ENCODE measurements around the gene KIDINS220.
"Not testable (repeated sequence)": the region's sequence is repeated elsewhere in the genome, so short reads cannot be mapped to it uniquely, and the experiment has no call there.

The KIDINS220 gene

GRCh38 chr2:8754106-8754776, 83.2 kb downstream of the KIDINS220 start:
- DNase-seq (ENCODE audit: low read depth in 2 of 2): no peak

- no peak for DNase-seq (ENCODE audit: low read depth in 2 of 2)
Observed at GRCh38 chr2:8753609-8754008, 83.8 kb downstream of the KIDINS220 start.

- DNase-seq (ENCODE audit: low read depth in 2 of 2): no peak
Observed at GRCh38 chr2:8752385-8752784, 85.0 kb downstream of the KIDINS220 start.

DNA sequence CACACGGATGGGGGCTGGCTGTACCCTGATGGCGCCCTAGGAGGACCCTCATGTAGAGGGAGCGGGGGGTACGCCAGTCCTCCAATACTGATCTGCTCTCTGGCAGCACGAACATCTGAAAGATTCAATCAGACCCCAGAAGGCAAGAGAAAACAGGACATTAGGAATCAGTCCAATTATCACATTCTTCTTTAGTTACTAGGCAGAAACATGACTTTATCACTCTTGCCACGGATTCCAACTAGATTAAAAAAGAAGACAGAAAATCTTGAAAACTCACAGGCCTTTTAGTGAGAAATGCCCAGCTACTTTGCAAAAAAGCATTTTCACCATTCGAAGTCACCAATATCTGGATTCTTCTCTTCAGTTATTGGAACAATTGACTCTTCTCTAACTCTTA, 87.2 kb downstream of the KIDINS220 start:
- DNase-seq (ENCODE audit: low read depth in 2 of 2): no peak

GRCh38 chr2:8743261-8743660, 94.2 kb downstream of the KIDINS220 start:
- DNase-seq (ENCODE audit: low read depth in 2 of 2): no peak

DNA sequence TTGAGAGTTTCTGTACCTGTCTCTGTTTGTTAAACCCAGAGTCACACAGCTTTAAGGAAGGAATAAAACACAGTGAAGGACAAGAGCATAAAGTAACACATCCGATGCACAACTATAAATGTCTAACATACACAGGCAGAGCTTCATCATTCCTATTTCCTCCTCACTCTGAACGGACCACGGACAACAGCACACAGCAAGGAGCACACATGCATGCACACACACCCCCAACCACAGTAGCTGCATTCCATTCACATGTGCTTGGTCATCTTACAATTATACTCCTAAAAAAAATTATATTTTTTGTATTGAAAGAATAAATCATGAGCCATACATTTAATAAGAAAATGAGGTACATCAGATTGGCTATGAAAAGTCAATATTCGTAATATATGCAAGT, 97.3 kb downstream of the KIDINS220 start:
- DNase-seq (ENCODE audit: low read depth in 2 of 2): no peak

DNA sequence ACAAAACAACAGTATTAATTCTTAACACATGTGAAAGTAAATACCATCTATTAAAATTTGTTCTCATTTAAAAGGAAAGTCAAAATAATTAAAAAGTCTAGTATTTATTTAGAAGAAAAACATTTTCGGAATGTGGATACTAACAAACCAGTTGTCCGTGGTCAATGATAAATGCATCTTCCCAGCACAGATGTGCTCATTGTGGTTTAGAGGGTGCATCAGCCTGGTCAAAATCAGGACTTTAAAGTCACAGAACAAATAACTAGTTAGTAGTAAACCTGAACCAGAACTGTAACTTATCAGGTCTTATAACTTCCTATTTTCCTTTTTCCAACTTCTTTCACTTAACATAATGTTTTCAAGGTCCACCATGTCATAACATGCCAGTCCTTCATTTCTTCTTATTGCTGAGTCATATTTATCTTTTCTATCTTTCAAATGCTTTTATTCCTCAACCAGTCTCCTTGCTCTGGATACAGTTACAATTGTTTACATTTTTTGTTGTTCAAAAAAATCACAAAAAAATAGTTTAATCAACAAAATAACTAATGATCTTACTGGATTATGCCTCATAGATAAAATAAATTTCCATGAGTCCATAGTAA, 99.7 kb downstream of the KIDINS220 start:
- DNase-seq (ENCODE audit: low read depth in 2 of 2): no peak

GRCh38 chr2:8732601-8733000, 104.8 kb downstream of the KIDINS220 start:
- DNase-seq (ENCODE audit: low read depth in 2 of 2): no peak

DNA sequence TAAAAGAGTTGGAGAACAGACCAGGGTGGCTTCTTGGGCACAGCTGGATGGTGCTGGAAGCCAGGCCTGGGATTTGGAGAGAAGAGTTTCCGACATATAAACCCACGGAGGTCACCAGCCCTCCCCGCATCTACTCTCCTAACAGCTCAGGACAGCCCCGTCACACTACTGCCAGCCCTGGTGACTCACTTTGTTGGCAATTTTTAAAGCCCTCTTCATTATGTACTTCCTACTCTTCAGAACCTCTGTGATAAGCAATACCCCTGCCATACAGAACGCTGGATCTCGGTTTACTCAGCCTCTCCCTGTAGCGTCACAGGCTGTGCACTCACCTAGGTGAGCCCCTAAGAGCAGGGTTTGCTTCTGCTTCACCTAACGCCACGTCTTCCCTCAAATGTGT, 107.5 kb downstream of the KIDINS220 start:
- DNase-seq (ENCODE audit: low read depth in 2 of 2): no peak

DNA sequence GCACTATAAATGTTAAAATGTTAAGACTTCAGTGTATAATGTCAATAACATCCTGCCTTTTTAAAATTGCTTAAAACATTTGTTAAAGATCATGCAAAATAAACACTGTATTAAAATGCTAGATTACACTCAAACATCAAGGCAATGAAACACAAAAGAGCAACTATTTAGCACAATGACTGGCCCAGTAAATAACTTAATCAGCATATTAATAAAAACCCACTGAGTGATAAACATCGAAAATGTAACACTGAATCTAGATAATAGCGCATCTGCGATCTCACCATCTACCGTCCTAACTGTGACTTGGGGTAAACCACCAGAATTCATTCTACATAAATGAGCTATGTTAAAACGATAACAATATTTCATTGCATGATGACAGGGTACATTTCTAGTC, 108.3 kb downstream of the KIDINS220 start:
- not testable (repeated sequence) for DNase-seq (ENCODE audit: low read depth in 2 of 2)

DNA sequence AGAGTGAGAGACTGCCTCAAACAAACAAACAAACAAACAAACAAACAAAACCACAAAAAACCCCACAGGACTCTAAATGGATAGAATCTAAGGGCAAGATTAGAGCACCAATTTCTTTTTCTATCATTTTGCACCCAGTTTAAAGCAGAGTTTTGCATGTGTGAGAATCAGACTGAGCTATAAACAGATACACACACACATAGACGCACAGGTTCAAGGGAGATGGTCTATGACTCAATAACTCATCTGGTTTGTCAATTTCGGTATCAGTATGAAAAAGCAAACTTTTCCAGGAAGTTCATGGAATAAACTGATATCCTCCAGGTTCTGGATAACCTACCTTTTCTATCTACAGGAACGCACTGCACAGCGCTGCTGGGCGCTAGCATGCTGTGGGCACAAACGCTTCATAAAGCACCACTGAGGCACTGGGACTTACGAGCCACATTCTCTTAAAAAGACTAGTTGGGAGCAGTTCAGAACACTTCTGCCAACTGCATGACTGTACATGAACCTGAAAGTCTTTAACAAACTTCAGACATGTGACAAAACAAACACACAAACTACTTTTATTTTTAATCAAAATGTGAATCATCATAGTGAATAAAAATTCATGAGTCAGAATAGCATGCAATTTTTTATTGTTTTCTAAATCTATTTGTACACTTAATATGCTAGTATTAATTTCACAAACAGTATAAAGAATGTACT, 109.0 kb downstream of the KIDINS220 start:
- DNase-seq (ENCODE audit: low read depth in 2 of 2): no peak

DNA sequence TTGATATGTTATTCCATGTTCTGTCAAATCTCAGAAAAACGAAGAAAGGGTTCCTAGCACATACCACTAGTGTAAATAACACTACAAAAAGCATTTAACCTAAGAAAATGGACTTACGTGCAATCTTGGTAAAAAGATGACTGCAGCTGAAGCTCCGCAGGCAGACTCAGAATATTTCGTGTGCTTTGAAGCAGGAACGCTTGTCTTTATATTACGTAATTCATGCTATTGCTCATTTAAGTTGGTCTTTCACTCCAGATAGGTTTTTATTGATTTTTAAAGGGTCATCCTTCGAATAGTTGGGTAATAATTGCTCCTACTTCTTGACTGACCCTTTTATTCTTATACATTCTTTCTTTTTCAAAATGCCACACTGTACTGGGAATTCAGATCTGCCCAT, 111.6 kb downstream of the KIDINS220 start:
- DNase-seq (ENCODE audit: low read depth in 2 of 2): no peak

GRCh38 chr2:8722986-8723385, 114.4 kb downstream of the KIDINS220 start:
- DNase-seq (ENCODE audit: low read depth in 2 of 2): no peak

DNA sequence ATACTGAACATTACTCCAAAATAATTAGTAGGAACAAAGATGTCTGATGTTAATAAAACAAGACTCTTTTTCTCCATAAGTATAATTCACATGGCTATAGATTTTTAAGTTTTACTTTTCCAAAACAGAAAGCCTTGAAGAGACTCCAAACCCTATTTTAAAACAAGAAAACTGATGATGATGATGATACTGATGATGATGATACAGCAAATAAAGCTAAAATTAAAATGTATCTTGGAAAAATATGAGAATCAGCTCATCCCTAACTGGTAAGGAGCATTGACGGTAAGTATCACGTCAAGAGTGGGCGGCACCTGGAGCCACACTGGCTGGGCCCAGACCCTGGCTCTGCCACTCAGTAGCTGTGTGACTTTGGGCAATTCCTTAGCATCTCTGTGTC, 116.0 kb downstream of the KIDINS220 start:
- no peak for DNase-seq (ENCODE audit: low read depth in 2 of 2)

GRCh38 chr2:8720741-8721140, 116.7 kb downstream of the KIDINS220 start:
- no peak for DNase-seq (ENCODE audit: low read depth in 2 of 2)

GRCh38 chr2:8719528-8719927, 117.9 kb downstream of the KIDINS220 start:
- no peak for DNase-seq (ENCODE audit: low read depth in 2 of 2)

DNA sequence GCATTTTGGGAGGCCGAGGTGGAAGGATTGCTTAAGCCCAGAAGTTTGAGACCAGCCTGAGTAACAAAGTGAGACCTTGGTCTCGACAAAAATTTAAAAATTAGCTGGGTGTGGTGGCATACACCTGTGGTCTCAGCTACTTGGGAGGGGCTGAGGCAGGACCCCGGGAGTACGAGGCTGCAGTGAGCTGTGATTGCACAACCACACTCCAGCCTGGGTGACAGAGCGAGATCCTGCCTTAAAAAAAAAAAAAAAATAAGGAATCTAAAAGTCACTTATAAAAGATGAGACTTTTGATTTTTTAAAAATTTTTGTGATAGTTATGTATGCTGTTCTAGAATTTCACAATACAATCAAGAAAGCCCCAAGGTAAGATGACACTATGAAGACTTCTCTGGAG, 122.4 kb downstream of the KIDINS220 start:
- no peak for DNase-seq (ENCODE audit: low read depth in 2 of 2)

DNA sequence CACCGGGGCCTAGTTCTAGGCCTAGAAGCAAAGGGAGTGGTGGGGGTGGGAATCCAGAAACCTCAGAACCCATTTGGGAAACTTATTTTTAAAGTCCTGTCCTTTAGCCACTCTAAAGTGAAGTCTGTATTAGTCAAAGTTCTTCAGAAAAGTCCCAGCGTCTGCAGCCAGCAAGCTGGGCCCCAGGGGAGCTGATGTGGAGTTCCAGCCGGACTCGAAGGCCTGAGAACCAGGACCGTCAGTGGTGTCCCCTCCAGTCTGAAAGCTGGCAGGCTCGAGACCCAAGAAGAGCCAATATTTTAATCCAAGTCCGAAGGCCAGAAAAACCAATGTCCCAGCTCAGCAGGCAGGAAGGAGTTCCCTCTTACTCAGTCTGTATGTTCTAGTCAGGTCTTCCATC, 123.1 kb downstream of the KIDINS220 start:
- DNase-seq (ENCODE audit: low read depth in 2 of 2): no peak

DNA sequence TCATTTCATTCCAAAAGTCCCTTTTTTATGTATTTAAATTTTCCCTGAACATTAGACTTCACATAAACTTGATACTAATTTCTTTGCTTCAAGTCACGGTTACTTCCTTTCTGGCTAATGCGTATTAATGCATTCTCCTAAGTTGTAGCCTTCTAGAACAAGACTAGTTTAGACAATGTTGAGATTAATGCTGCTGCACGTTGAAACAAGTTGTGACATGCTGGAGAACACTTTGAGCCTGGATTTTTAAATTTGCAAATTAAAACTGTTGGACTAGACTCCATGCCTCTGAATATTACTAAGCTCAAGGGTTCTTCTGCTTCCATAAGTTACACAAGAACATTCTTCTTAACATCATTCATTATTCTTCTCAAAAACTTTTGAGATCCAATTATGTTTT, 126.5 kb downstream of the KIDINS220 start:
- DNase-seq (ENCODE audit: low read depth in 2 of 2): no peak

DNA sequence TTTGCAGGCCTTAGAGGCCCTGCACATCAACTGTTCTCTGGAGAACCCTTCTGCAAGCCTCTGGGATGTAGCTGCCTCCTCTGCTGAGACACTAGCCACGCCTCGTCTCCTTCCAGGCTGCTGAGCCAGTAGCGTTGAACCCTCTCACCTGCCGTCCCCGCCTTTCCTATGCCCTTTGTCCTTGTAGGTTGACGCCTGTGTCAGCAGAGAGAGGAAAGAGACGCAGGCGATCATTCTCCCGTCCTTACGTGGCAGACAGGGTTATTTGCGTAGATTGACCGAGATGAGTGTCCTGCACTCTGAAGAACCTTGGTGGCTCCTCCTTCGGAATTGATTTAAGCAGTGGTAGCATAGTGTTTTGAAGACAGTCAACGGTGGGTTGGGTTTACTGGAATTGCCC, 127.8 kb downstream of the KIDINS220 start:
- no peak for DNase-seq (ENCODE audit: low read depth in 2 of 2)

DNA sequence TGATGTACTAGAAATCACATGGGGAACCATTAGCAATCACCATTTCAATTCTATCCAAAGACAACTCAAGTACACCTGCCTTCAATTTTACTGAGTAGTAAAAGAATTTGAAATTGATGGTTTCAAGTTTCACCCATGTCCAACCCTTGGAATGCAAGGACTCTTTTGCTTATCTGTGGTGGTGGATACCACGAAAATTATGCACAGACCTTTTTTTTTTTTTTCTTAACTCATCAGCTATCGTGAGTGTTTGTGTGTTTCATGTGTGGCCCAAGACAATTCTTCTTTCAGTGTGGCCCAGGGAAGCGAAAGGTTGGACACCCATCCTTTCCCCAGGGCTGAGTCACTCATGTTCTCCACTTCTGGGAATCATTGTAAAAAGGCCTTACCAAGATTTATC, 132.5 kb downstream of the KIDINS220 start:
- no peak for DNase-seq (ENCODE audit: low read depth in 2 of 2)

- no peak for DNase-seq (ENCODE audit: low read depth in 2 of 2)
Observed at GRCh38 chr2:8701681-8702379, 135.6 kb downstream of the KIDINS220 start.

- DNase-seq (ENCODE audit: low read depth in 2 of 2): no peak
Observed at GRCh38 chr2:8699839-8700238, 137.6 kb downstream of the KIDINS220 start.
